Germinal center (tissue), 1 donor: ENCODE results near the gene MYEF2.
A peak's percentile ranks its signal among the peaks of the same experiment; 100 is the strongest.

Experiments used
- DNase-seq: peaks from one replicate; pipeline ENCODE4 v3.0.0; 2012; ENCODE audit warnings: mixed read lengths, low spot score

Gene MYEF2, protein sequence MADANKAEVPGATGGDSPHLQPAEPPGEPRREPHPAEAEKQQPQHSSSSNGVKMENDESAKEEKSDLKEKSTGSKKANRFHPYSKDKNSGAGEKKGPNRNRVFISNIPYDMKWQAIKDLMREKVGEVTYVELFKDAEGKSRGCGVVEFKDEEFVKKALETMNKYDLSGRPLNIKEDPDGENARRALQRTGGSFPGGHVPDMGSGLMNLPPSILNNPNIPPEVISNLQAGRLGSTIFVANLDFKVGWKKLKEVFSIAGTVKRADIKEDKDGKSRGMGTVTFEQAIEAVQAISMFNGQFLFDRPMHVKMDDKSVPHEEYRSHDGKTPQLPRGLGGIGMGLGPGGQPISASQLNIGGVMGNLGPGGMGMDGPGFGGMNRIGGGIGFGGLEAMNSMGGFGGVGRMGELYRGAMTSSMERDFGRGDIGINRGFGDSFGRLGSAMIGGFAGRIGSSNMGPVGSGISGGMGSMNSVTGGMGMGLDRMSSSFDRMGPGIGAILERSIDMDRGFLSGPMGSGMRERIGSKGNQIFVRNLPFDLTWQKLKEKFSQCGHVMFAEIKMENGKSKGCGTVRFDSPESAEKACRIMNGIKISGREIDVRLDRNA

DNA sequence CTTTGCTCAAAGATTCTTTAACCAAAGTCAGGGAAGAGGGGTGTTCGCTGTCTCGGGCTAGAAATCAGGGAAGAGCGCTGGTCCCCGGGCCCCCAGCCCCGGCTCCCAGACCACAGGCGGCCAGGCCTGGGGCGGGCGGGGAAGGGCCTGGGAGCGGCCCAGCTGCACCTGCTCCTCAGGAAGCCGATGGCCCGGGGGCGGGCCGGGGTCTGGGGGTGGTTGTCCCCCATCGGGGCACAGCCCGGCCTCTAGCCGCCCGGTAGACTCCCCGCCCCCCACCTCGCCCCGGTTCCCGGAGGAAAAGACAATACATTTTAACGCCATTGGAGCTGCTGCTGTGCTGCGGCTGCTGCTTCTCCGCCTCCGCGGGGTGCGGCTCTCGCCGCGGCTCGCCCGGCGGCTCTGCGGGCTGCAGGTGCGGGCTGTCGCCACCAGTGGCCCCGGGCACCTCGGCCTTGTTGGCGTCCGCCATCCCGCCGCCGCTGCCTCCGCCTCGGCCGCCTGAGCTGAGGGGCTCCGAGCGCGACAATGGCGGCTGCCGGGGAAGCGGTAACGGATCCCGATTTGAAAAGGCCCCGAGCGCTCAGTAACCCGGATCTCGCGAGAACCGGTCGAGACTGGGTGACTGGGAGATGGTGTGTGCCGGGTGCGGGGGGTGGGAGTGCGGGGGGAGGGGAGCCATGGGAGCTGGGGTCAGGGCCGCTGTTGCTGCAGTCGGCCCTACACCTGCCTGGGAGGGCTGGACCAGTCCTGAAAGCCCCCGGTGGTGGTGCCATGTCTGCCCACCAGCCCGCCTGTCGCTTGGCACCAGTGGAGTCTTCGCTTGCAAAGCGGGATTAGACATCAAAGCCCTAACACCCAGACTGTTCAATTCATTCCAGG is at the start of gene MYEF2:
Gene MYEF2 (minus strand): TSS at position 530 of the 882 bp plus-strand sequence. CDS start 58 bp downstream, at position 472.
- DNase-seq, result peak; percentile 71

DNA sequence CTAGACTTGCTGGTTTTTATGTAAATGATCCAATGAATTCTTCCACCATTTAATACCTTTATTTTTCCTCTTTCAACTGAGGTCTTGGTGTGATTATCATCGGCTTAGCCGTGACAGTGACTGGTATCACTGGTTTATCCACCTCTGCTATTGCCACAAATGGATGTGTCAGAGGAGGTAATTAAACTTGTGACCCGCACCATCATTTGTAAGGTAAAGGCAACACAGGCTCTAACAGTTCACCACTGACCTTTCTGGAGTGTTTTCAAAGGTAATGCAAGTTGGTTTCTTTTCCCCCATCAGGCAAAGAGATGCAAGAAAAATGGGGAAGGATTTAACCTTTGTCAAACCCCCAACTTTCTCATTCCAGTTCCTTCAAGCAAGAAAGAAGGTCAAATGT is 47.7 kb upstream of the MYEF2 start:
- DNase-seq, result no peak

DNA sequence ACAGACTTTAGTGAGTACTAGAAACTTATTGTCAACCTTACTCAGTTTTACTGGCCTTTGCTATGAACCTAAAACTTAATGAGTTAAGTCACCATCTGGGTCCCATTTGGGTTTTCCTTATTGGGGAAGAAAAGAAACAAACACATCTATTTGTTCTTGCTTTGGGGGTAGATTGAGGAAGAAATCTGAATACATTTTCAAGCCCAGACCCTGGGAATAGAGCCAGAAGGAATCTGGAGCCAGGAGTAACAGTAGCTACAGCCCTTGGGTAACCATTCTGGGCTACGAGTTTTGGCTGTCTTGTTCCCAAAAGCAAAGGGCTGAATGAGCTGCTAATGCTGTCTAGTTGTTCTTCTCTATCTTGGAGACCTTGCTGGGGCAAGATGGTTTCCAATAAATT is 44.5 kb upstream of the MYEF2 start:
- no peak for DNase-seq

DNA sequence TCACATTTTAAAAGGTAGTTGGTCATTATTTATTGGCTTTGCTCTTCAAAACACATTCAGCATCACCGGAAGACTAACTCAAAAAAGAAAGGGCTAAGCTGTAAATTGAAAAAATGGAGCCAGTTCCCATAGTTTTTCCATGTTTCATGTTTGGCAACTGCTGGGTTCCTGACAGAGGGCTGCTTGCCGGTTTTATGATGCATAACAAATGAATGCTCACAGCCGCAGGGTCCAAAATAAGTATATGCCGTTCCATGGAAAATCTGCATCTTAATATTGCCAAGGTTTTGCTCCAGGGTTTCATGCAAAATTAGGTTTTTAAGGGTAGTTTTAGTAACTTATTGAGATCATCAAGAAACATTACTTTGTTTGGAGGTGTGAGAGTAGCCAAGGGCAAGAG is 43.8 kb upstream of the MYEF2 start:
- DNase-seq, result no peak

DNA sequence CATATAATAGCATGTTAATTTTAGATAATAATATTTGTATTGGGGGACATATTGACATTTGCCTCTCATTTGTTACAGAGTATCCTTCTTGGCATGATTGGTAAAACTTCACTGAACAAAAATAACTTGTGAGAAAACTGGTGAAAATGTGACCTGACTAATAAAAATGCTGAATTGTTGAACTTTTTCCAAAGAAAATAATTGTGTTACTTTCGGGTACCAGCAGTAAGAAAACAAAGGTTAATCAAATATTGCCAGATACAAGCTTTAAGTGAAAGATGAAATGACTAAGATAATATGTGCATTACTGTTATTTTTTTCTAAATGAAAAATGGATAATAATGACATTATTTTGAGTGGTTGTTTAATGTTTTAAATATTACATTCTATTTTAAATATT is 43.2 kb upstream of the MYEF2 start:
- no peak for DNase-seq

DNA sequence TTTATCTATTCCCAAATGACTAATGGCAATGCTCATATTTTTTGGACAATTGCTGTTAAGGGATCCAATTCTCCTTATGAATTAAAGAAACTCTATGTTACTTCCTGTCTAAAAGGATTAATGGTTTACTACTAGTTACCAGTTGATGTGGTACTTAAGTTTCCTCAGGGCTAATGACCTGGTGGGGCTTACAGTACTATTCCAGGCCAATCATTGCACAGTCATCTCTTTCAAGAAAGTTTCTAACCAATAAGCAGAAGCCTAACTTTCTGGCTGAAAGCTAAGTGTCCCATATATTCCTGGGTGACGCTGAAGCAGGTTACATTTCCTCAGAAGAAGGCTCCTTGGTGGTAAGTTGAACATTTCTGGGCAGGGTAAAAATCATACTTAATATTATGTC is 27.9 kb upstream of the MYEF2 start, which contains the start of gene SLC12A1:
Gene SLC12A1 (plus strand): TSS at position 322 of the 400 bp plus-strand sequence. CDS start 1,418 bp downstream, outside the sequence.
- DNase-seq, result no peak

DNA sequence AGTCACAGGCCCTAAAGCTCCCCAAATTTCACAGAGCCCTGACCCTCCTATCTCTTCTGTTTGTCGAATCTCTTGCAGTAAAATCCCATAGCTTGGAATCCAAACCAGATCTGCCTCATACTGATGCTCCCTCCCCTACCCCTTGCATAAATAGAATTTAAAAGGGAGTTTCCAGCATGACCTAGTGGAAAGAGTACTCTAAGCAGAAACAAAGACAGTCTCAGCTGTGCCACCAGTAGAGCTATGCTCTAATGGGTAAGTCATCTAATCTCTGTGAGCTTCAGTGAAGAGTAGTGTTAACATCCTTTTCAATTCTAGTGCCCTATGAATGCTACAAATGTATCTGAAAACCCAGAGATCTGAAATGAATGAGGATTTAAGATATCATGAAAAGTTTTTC is 24.0 kb upstream of the MYEF2 start:
- no peak for DNase-seq

DNA sequence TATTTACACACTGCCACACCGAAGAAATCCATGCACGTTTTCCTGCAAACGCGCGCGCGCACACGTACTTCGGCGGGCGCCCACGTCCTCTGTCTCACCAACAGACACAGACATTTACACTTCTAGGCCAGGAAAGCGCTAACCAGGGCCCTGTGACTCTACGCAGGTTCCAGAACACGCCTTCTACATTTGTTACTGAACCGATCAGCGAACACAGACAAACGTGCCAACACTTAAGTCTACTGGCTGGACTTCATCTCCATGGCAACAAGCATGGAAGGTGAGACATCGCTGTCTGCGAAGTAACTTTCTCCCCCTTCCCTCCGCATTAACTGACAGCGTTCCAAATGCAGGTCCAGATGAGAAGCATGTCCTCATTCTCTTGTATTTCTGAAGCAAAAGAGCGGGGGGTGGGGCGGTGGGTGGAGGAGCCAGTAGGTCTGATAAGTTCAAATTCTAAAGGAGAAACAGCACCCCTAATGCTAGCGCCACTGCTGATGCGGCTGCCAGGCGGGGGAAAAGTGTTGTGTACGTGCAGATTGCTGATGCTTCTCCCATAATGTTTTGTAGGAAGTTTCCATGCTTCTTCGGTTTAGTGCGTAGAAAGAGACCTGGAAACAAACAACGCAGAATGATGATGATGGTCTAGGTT is 13.6 kb upstream of the MYEF2 start, which contains the start of gene CTXN2:
Gene CTXN2 (plus strand): TSS at position 92 of the 652 bp plus-strand sequence. CDS start 9,636 bp downstream, outside the sequence.
- no peak for DNase-seq

DNA sequence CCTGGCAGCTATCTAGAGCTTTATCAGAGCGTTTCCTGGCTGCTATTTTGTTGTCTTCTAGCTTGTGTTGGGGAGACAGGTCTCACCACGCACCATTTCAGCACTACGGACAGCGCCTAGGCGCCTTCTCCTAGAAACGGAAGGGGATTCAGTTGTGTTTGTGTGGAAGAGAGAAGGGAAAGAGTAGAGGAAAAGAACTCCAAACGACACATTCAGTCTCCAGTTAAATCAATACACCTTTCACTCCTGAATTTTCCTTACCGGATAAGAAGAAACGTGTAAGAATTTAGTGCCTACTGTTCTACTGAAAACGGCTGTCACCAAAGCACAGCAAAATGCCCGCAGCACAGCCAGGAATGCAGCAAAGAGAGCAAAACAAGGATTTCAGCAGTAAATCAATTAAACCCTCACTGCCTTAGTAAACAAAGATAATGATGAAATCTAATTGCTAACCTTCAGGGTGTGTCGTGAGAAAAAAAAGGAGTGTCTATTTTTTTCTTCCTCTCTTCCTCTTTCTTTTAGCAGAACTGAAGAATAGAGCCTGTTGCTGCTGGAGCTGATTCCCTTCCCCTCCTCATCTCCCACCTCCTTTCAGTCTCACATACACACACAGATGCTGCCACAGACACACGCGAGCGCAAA is 13.0 kb upstream of the MYEF2 start:
- peak; percentile 10 for DNase-seq

DNA sequence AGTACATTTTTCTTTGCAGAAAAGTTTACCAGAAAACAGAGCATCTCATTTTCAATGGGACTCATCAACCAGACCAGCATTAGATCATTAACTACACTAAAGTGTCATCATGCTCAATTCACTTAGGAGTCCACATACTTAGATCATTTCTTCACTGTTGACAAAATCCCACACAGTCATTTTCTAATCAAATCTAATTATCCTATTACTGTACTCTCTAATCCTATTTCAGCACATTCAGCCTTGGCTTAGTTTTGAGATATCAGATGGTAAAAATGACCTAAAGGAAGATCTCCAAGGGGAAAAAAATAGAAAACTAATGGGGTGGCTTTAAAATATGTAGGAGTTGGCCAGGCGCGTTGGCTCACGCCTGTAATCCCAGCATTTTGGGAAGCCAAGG is 8.2 kb upstream of the MYEF2 start:
- no peak for DNase-seq

DNA sequence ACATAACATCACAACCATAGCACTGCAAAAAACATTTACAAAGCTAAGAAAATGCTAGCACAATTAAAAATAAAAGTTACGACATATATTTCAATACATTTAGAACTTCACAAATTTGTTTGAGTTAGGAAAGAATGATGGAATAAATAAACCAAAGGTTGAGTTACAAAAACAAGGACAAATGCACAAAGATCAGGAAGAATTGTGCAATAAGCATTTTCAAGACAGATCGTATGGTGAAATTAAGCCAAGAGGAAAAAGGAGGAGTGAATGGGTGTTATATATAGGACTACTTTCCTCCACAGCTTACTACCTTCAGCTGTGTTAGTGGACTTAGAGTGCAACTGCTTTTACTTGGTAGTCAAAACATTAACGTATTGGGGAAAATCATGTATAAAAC is 7.4 kb upstream of the MYEF2 start:
- DNase-seq, result no peak

DNA sequence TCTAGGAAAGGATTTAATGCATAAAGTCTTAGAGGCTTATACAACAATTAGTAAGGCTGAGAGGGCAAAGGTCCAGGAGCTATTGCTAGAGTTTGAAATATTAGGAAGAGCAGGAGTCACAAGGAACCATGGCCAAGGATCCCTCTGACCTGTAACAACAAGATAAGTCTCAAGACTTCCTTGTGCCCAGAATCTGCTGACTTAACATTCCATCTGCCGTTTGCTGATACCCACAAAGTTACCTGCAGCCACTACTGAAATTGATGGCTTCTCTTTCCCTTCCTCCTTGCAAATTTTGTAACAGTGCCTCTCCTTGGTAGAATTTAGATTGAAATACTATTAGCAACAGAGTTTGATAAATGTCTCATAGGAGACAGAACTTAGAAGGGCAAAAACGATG is 4.7 kb upstream of the MYEF2 start:
- no peak for DNase-seq

DNA sequence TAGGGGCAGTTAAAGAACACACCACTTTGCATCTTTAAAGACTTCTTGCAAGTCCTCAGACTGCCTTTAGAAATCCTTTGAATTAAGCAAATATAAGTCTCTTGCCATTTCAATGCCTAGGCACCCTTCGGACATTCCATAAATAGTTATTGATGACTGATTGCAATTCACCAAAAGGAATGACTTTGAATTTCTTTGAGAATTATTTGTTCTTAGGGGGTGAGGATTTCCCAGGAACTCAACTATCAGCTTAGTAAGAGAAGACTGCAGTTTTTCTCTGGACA is 495 bp upstream of the MYEF2 start:
- no peak for DNase-seq

DNA sequence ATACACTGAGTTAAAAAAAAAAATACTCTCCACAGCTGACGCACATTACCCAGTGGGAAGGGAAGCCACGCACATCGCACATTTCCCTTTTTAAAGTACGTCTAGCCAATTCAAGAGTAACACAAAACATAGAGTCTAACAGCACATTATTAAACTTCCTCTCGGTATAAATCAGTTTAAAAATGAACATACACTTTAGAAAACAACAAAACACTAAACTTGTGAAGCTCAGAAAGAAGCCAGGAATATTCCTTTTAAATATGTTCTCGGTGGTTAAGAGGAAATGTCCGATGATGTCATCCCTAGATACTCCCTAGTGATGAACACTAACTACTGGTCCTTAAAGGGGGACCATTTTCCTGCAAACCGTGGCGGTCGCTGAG is 721 bp downstream of the MYEF2 start:
- DNase-seq, result peak; percentile 15

DNA sequence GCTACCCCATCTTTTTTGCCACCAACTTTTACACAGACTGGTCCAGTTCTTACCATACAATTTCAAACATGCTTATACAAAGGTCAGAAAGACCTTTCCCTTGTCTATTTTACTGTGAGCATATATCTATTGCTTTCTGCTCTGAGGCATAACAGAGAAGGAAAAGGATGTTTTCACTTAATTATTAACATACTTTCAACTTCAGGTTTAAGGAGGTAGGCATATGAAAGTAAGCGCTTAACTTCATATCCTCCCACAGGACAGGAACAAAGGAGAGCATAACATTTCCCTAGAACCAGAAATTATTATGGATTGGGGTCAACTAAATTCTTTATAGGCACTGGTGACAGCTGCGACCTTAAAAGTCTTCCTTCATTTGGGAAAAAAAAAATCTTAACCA is 1.1 kb downstream of the MYEF2 start:
- DNase-seq, result no peak

DNA sequence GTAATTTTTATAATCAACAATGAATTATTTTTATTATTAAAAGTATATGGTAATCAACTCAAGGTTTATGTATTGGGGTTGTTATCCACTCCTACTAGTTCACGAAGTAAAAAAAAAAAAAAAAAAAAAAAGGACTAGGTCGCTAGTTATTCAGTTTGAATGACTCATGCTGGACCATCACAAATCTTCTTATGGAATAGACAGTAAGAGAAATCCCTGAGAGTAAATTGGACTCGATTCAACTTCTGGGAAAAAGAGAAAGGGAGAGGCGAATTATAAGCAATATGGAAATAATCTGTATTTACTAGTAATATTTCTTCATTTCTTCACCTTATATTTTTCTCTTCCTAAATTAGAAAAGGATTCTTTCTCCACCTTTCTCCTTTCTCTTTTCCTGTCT is 2.0 kb downstream of the MYEF2 start:
- DNase-seq, result no peak

DNA sequence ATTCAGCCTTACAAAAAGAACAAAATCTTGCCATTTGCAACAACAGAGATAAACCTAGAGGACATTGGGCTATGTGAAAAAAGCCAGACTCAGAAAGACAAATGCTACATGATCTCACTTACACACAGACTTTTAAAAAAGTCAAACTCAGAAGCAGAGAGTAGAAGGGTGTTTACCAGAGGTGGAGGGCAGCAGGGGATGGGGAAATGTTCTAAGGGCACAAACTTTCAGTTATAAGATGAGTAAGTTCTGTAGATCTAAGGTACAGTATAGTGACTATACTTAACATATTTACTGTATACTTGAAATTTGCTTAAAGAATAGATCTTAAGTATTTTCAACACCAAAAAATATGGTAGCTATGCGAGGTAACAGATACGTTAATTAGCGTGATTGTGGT is 3.0 kb downstream of the MYEF2 start:
- no peak for DNase-seq

DNA sequence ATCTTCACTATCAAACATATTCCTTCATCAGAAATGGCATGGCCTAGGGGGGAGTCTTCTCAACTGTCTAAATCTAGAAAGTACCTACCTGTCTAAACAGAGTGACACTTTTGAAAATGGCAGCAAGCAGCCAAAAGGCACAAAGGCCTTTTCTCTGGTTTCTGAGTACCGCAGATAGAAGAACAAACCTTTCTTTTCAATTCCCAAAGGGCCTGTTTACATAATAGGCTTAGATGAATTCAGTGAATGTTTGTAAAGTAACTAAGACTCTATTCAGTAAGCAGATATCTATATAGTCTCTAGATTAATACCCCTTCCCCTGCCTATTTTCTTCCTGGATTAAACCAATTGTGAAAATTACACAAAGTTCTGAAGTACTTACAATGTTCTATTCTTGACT is 7.1 kb downstream of the MYEF2 start:
- no peak for DNase-seq

DNA sequence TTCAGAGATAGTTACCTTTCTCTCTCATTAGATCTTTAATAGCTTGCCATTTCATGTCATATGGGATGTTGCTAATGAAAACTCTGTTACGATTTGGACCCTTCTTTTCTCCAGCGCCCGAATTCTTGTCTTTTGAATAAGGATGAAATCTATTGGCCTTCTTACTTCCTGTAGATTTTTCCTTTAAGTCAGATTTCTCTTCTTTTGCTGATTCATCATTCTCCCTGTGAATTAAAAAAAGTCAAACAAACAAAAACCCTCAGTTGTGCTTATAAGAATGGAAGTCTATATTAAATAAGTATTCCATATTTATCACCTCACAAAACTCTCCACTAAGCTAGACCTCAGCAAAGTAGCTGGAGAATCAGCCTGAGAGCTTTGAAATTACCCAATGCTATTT is 9.5 kb downstream of the MYEF2 start:
- DNase-seq, result no peak

DNA sequence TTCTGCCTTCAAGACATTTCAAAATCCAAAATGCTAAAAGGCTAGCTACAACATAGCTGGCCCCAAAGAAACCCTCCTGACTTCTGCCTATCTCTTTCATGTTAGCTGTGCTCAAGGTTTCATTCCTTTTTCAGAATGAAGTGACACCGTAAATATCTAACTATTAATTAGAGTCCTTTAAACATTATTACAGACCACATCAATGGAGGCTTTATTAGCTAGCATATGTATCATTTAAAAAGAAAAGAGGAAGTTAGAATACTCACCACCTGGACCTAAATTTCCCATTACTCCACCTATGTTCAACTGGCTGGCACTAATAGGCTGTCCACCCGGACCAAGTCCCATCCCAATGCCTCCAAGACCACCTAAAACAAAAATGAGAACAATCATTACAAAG is 24.6 kb downstream of the MYEF2 start:
- no peak for DNase-seq

DNA sequence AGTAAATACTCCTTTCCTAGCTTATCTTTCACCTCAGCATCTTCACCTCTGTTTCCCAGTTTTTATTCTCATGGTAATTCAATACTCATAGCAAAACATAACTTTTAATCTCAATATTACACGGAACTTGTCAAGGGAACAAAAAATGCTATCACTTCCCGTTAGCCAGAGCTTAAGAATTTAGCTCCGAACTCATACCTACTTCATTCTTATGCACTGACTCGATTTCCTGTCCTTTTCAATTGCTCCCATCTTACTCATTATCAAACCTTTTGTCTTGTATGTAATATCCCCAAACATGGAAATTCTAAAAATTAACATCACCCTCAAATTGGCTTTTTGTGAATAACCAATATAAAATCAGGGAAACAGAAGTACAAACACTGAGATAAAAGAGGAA is 28.2 kb downstream of the MYEF2 start:
- no peak for DNase-seq

DNA sequence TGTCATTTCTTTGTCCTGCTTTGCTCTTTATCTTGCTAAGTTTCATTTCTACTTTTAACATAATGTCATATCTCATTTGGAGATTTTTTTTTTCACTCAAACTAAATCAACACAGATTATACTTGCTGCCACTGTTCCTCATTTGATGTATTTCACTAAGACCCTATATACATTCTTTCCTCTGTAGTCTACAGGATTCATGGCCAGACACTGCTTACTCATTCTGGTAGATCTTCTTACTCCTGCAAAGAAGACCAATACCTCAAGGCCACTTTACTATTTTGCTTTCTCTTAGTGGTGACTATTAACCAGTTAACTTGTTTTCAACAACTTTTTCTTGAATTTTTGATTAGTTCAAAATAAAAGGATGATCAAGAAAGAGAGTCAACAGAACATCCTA is 30.7 kb downstream of the MYEF2 start:
- DNase-seq, result no peak
